Fibroblast of lung (primary cell): Measurements from ENCODE around the gene C3orf38.
A peak's percentile ranks its signal among the peaks of the same experiment; 100 is the strongest.

Source experiments
- CTCF ChIP-seq, 2 donors: IDR thresholded peaks in 1 of 2; conservative IDR thresholded peaks in 1 of 2; 1 replicate in 1 of 2; 2 replicates in 1 of 2; pipeline ENCODE4 v1.5.1; 2011 to 2012; ENCODE audit warnings: low read length in 2 of 2, control low read depth in 1 of 2, inconsistent platforms in 1 of 2, low read depth in 1 of 2, mild to moderate bottlenecking in 1 of 2
- EZH2 ChIP-seq: IDR thresholded peaks from 2 replicates; pipeline ENCODE4 v1.5.1; 2012; ENCODE audit warnings: low read length, control low read depth, mild to moderate bottlenecking; ENCODE audit errors: missing control alignments

- TF ChIP-seq CTCF (conservative IDR thresholded peaks at IDR 0.05 in 1 of 2, IDR thresholded peaks at IDR 0.05 in 1 of 2; ENCODE audit: low read depth in 1 of 2, low read length in 2 of 2) (peak; percentile 52 to 54), EZH2 (no peak)
Observed at GRCh38 chr3:88180398-88180999, 30.7 kb downstream of the C3orf38 start.
